Thyroid gland (tissue), 4 donors: Measurements from ENCODE around the gene ELL2. TPM values are rescaled to one million over a fixed set of nuclear protein-coding genes. Genes with fewer than 3 reads are reported as not detected.

Source experiments
- DNase-seq, 2 donors: peaks; one replicate each; pipeline ENCODE4 v3.0.0-alpha.2; 2019
- H3K27ac ChIP-seq, 3 donors: fragments of 200-600 bp; sonication (generic); 1 replicate in 2 of 3; 2 replicates in 1 of 3; pipeline ENCODE4 v1.5.1; 2016 to 2019; ENCODE audit warnings: mild to moderate bottlenecking in 1 of 3, moderate library complexity in 1 of 3
- H3K27me3 ChIP-seq: fragments of 200-600 bp; sonication (generic); one replicate; pipeline ENCODE4 v1.5.1; 2019
- H3K36me3 ChIP-seq, 2 donors: fragments of 200-600 bp; sonication (generic); one replicate each; pipeline ENCODE4 v1.5.1; 2016 to 2019
- H3K4me1 ChIP-seq, 2 donors: fragments of 200-600 bp; sonication (generic); one replicate each; pipeline ENCODE4 v1.5.1; 2017 to 2019
- H3K4me3 ChIP-seq, 3 donors: fragments of 200-600 bp; sonication (generic); replicated peaks in 1 of 3; 1 replicate in 2 of 3; 2 replicates in 1 of 3; pipeline ENCODE4 v1.5.1; 2016; ENCODE audit warnings: mild to moderate bottlenecking in 1 of 3
- H3K9me3 ChIP-seq: fragments of 200-600 bp; sonication (generic); one replicate; pipeline ENCODE4 v1.5.1; 2017
- POLR2A ChIP-seq, 2 donors: fragments of 450-650 bp; IDR thresholded peaks; one replicate each; pipeline ENCODE4 v1.6.1; 2017; ENCODE audit warnings: antibody characterized with exemption in 2 of 2, mild to moderate bottlenecking in 2 of 2, moderate library complexity in 1 of 2
- WGBS, 2 donors: methylation state at CpG; one replicate each; pipeline ENCODE4 v1.1.5; 2017; 5-methylcytosine and 5-hydroxymethylcytosine counted together
- intact Hi-C: fragments of 100-400 bp; cut with DNase I; formaldehyde crosslinking; loops from one replicate; pipeline ENCODE4 v1.15.1; 2023
- total RNA-seq, 4 donors: library from RNA; depleted of rRNA; stranded (reverse); fragments of >200 nt; gene quantifications; one replicate each; pipeline ENCODE4 v1.2.3, GENCODE V29; 2016
- TF ChIP-seq, protein P1 (sequence below), 6 experiments: fragments of 200-600 bp in 3 of 6; fragments of 450-650 bp in 3 of 6; sonication (generic) in 3 of 6; IDR thresholded peaks; one replicate each; pipeline ENCODE4 v1.5.1; 2016 to 2019; ENCODE audit warnings: antibody characterized with exemption in 6 of 6, mild to moderate bottlenecking in 2 of 6, inconsistent platforms in 1 of 6, moderate library complexity in 1 of 6

ELL2 gene
- total RNA-seq, 4 donors from 2014 or later, result 56.1 to 80.2 (median 69.6) TPM

DNA sequence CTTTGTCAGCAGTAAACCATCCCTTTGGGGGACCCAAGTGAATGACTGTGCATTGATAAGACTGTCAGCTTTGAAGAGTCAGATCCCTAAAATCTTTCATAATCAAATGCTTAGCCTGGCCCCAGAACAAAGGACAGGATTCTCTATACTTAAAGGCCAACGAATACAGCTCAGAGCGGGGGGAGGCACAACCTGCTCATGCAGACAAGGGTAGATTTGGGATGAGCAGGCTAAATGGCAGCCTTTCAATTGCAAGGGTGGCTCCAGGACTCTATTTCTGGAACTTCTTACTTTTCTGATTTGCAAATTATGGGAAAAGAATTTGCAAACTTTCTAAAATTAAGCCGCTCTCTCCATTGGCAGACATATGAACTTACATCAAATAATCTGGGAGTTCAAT is 66.4 kb downstream of the ELL2 start:
- intact Hi-C loops, result no loop called here
- no peak overlapping the region for H3K27ac ChIP-seq

DNA sequence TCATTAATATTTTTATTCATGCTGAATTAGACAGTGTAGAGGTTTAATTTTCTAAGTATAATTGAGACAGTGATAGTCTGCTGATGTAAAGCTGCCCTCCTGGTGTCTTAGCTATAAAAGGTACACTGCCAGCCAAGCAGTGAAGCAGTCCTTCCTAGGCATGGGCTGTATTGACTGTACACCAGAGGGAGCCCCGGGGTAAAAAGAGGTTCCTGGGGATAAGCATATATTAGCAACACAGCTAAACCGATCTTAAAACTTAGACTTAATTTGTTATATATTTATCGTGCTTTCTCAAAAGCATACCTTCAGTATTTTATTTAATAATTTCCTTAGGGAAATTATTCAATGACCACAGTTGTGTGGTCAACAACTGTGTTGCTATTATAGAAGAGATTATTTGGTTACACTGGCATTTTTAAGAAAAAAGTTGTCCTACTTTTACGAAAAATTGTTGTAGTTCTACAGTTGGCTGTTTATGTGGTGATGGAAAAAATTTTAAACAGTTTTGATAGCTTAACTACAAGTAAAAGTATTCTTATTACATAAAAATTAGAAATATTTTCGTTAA is 68.8 kb downstream of the ELL2 start:
- H3K9me3 ChIP-seq, result no peaks in the 10 kb centered on the region
- peaks cover 0 to 31% of the 10 kb centered on the region in 2 donors for H3K36me3 ChIP-seq
- intact Hi-C loops, result no loop called here
- H3K4me3 ChIP-seq, result no peak overlapping the region
- 96 to 98% methylated on average over 5 of the region's 5 CpGs for WGBS, 2 donors
- no peaks in the 10 kb centered on the region for H3K27me3 ChIP-seq
- no peak for TF ChIP-seq POLR2A (IDR thresholded peaks at IDR 0.05)
- TF ChIP-seq, protein P1, sequence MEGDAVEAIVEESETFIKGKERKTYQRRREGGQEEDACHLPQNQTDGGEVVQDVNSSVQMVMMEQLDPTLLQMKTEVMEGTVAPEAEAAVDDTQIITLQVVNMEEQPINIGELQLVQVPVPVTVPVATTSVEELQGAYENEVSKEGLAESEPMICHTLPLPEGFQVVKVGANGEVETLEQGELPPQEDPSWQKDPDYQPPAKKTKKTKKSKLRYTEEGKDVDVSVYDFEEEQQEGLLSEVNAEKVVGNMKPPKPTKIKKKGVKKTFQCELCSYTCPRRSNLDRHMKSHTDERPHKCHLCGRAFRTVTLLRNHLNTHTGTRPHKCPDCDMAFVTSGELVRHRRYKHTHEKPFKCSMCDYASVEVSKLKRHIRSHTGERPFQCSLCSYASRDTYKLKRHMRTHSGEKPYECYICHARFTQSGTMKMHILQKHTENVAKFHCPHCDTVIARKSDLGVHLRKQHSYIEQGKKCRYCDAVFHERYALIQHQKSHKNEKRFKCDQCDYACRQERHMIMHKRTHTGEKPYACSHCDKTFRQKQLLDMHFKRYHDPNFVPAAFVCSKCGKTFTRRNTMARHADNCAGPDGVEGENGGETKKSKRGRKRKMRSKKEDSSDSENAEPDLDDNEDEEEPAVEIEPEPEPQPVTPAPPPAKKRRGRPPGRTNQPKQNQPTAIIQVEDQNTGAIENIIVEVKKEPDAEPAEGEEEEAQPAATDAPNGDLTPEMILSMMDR (IDR thresholded peaks at IDR 0.05), result peak in 4 of 6 experiments; percentile 18 to 39 (median 31)
- no peak overlapping the region for H3K27ac ChIP-seq
- no peaks in the 10 kb centered on the region for H3K4me1 ChIP-seq
- DNase-seq, result peak; percentile 22 to 41

More for the DNA sequence above, 66.4 kb downstream of the ELL2 start:
- no peak for DNase-seq
- Histone ChIP-seq H3K4me1 (no peaks in the 10 kb centered on the region), H3K36me3 (peaks cover 0 to 32% of the 10 kb centered on the region in 2 donors), H3K27me3 (no peaks in the 10 kb centered on the region), H3K4me3 (no peak overlapping the region), H3K9me3 (no peaks in the 10 kb centered on the region)
- WGBS, 2 donors, result 76 to 97% methylated on average over 3 of the region's 3 CpGs
- no peak for TF ChIP-seq POLR2A (IDR thresholded peaks at IDR 0.05)
- TF ChIP-seq, protein P1 (IDR thresholded peaks at IDR 0.05), result no peak

DNA sequence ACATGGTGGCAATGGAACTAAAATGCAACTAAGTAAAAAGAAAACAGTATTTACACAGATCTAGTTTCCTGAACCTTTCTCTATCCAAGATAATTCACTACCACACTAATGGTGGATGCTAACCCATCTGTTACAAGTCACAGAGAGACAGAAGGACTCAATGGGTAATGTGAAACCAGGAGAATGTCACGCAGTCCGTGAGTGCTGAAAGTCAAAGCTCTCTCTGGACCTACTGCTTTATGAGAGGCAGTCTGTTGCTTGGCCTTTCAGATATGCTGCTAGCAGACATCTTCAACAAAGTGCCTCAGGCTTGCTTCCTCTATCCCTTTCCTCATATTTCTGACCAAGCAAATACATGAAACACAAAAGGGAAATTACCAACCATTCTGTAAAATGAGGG is 70.2 kb downstream of the ELL2 start:
- Histone ChIP-seq H3K36me3 (peaks cover 0 to 33% of the 10 kb centered on the region in 2 donors), H3K4me3 (no peak overlapping the region), H3K27me3 (no peaks in the 10 kb centered on the region), H3K9me3 (no peaks in the 10 kb centered on the region), H3K27ac (no peak overlapping the region), H3K4me1 (no peaks in the 10 kb centered on the region)
- intact Hi-C loops, result no loop called here
- WGBS, 2 donors, result 87 to 94% methylated on average over 2 of the region's 2 CpGs
- DNase-seq, result no peak
- TF ChIP-seq, protein P1 (IDR thresholded peaks at IDR 0.05), result no peak
- TF ChIP-seq POLR2A (IDR thresholded peaks at IDR 0.05), result no peak

GRCh38 chr5:95889076-95889475 is 72.6 kb downstream of the ELL2 start:
- Histone ChIP-seq H3K9me3 (no peaks in the 10 kb centered on the region), H3K27ac (no peak overlapping the region), H3K4me1 (peaks cover 0 to under 1% of the 10 kb centered on the region in 2 donors), H3K27me3 (no peaks in the 10 kb centered on the region), H3K4me3 (no peak overlapping the region), H3K36me3 (peaks cover 0 to 26% of the 10 kb centered on the region in 2 donors)
- DNase-seq, result no peak
- intact Hi-C loops, result no loop called here
- TF ChIP-seq, protein P1 (IDR thresholded peaks at IDR 0.05), result no peak
- TF ChIP-seq POLR2A (IDR thresholded peaks at IDR 0.05), result no peak
- WGBS, 2 donors, result 89 to 92% methylated on average over 1 of the region's 1 CpG

GRCh38 chr5:95887977-95888376 is 73.7 kb downstream of the ELL2 start:
- no peak for DNase-seq
- Histone ChIP-seq H3K4me3 (no peak overlapping the region), H3K4me1 (peaks cover 0 to 5% of the 10 kb centered on the region in 2 donors), H3K36me3 (peaks cover 0 to 26% of the 10 kb centered on the region in 2 donors), H3K9me3 (no peaks in the 10 kb centered on the region), H3K27ac (no peak overlapping the region), H3K27me3 (no peaks in the 10 kb centered on the region)
- 92 to 96% methylated on average over 5 of the region's 5 CpGs for WGBS, 2 donors
- no peak for TF ChIP-seq POLR2A (IDR thresholded peaks at IDR 0.05)
- TF ChIP-seq, protein P1 (IDR thresholded peaks at IDR 0.05), result no peak
- intact Hi-C loops, result no loop called here
